Choroid plexus epithelial cell (primary cell): ENCODE results near the gene C10orf105.

Experiments used
- DNase-seq: peaks from one replicate; pipeline ENCODE4 v3.0.0-alpha.2; 2010; ENCODE audit warnings: low read depth
- H3K4me3 ChIP-seq: 2 replicates; pipeline ENCODE4 v1.5.1; 2011; ENCODE audit warnings: low read depth, mild to moderate bottlenecking, control low read depth, low read length, moderate library complexity
- TF ChIP-seq, protein P1 (sequence below): conservative IDR thresholded peaks from 2 replicates; pipeline ENCODE4 v1.5.1; 2011; ENCODE audit warnings: low read depth, mild to moderate bottlenecking, control low read depth, inconsistent platforms, low read length, moderate library complexity

C10orf105 gene

DNA sequence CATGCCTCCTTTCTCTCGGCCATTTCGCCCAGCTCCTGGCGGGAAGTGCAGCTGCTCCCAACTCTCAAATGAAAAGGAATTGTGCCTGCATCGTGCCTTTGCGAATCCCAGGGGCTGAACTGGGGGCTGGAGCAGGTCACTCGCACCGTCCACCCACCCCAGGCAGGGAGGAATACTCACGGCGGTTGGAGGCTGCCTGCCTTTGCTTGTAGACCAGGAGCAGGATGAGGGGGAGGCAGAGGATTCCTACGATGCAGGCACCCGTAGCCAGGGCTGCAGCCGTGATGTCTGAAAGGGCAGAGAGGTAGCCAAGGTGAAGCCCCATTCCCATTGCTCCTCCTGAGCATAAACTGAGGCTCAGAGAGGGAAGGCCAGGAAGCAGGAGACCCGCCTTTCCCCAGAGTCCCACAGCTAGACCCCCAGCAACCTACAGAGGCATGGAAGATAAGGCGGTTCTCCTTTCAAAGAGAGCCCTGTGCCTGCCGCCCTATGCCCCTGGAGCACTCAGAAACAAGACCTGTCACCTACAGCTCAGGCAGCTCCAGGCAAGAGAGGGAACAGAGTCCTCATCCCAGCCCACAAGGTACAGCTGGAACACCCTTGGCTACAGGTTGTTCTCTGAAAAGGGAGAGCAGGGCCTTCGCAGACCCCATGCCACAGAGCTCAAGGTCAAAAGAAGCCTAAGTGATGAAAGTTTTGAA is 35.8 kb upstream of the C10orf105 start:
- TF ChIP-seq, protein P1, sequence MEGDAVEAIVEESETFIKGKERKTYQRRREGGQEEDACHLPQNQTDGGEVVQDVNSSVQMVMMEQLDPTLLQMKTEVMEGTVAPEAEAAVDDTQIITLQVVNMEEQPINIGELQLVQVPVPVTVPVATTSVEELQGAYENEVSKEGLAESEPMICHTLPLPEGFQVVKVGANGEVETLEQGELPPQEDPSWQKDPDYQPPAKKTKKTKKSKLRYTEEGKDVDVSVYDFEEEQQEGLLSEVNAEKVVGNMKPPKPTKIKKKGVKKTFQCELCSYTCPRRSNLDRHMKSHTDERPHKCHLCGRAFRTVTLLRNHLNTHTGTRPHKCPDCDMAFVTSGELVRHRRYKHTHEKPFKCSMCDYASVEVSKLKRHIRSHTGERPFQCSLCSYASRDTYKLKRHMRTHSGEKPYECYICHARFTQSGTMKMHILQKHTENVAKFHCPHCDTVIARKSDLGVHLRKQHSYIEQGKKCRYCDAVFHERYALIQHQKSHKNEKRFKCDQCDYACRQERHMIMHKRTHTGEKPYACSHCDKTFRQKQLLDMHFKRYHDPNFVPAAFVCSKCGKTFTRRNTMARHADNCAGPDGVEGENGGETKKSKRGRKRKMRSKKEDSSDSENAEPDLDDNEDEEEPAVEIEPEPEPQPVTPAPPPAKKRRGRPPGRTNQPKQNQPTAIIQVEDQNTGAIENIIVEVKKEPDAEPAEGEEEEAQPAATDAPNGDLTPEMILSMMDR, result no peak
- no peak overlapping the region for H3K4me3 ChIP-seq
- no peak for DNase-seq

DNA sequence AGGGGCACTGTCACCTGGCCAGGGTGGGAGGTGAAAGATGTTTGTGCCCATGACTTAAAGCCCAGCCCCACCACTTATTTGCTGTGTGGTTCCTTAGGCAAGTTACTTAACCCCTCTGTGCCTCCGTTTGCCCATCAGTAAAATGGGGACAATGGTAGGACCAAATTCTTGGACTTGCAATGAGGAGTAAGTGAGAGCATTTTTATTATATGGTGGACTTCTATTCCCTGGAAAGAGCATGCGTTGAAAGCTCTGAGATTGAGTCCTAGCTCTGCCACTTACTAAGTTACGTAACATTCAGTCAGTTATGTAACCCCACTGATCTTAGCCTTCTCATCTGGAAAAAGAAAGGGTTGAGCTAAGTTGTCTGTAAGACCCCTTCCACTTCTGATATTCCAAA is 35.0 kb upstream of the C10orf105 start:
- H3K4me3 ChIP-seq, result no peak overlapping the region
- no peak for DNase-seq
- TF ChIP-seq, protein P1, result no peak

DNA sequence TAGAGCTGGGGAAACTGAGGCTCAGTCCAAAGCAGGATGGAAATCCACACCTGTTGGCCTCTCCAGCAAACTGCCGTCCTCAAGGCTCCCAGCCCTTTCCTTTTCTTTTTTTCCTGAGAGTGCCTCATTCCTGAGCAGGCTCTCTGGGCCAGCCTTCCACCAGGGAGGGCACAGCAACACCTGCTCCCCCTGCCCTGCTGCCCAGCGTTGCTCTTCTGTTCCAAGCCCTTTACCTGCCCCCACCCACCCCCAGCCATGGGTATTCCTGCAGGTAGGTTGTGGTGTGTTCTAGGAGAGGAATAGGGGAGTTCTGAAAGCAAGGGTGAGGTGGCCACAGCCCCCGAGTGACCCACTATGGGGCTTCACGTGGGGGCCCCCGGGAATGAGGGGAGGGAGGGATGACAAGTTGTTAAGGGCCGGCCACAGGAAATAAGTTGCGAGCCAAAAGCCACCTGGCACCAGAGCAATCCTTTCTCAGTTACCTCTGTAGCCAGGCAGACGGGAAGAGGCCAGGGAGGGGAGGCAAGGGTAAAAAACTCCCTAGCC is 34.5 kb upstream of the C10orf105 start:
- no peak overlapping the region for H3K4me3 ChIP-seq
- TF ChIP-seq, protein P1, result no peak
- no peak for DNase-seq

DNA sequence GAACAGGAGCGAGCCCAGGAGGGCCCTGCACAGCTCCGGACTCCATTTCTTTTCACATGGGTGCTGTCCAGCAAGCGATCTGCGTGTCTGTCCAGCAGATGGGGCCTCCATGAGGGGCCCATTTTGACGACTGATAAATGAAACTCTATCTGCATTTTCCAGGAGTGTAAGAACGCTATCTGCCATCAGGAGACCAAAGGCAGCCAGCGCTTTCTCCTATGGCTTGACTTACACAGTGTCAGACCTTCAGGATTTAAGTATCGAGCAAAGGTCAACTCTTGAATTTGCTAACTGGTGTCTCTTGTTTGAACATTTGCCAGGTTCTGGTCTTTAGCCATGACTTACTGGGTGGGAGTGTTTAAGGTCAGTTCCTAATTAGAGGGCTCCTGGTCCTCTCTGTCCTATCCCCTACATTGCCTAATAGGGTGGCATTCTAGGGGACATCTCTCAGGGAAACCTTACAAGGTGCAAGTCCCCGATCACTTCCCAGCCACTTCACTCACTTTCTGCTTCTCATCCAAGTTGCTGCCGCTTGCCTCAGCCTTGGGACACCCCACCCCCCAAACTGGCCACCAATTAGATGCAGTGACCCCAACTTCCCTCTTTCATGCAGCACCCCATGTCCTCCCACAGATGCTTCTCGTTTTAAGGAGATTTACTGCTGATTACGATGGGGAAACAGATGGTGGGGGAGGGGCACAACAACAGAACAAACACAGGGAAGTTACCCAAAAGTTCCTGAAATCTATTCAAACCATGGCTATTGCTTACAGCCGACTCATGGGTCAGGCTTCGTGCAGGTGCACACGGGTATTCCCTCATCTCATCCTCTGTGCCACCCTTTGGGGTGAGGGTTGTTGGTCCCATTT is 33.7 kb upstream of the C10orf105 start:
- DNase-seq, result no peak
- TF ChIP-seq, protein P1, result peak; percentile 2
- H3K4me3 ChIP-seq, result no peak overlapping the region

DNA sequence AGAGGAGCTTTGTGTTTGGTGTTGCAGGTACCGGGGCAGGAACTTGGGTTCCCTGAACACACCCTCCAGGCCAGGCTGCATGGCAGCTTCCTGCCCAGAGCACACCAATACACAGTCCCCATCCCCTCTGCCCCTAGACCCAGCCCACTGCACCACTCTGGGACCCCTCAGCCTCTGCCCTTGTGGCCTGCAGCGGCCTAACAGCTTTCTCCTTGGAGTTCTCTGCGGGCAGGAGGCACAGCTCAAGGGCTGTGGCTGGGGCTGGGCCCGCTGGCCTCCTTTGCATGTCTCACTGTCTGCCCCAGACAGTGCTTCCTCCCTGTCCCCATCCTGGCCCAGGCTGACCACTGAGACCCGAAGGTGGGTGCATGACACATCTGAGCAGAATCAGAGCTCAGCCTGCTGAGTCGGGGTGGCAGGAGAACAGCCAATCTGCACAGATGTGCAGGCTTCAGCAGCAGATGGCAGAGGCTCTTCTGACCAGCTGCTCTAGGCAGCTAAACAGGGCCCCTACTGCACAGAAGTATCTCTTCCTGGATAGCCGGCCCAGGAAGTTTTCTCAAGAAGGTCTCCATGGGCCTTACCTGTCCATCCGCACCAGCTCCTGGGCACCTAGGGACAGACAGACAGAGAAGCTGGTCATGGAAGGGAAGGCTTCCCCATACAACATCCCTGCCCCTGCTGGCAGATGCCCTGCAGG is 33.0 kb upstream of the C10orf105 start:
- DNase-seq, result no peak
- H3K4me3 ChIP-seq, result no peak overlapping the region
- TF ChIP-seq, protein P1, result no peak

DNA sequence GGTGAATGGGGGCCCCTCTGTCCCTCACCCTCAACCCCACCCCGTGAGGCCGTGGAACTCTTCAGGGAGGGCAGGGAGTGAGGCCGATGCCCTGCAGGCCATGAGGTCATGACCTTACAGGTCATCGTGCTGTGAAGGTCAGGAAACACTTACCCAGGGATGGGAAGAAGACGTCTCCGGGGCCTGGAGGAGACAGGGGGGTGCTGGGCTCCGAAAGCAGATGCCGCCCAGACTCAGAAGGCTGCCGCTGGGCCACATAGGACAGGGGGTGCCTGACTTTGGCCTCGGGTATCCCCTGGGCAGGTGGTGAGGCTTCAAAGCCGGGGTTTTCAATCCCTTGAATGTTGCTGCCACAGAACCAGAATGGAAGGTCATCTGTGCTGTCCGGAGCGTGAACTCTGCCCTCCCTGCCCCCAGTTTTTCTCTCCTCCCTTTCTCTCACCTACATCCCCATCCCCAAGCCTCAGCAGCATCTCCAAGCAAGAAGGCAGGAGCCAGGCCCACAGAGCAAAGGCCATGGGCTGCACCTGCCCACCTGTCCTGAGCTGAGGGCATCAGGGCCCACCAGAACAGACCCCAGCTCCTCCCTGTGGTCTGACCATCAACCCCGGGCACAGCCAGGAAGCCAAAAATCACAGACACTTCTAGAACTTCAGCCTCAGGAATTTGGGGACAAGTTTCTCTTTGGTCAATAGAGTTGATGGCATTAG is 32.1 kb upstream of the C10orf105 start:
- H3K4me3 ChIP-seq, result no peak overlapping the region
- TF ChIP-seq, protein P1, result no peak
- no peak for DNase-seq
